GM12878 (cell line): ENCODE results near the gene MPRIP. TPM values are rescaled to one million over a fixed set of nuclear protein-coding genes. Genes with fewer than 3 reads are reported as not detected.

ENCODE experiments used
- ATAC-seq: fragments of 200-7000 bp; cut with Tn5 transposase; 3 replicates; pipeline ENCODE4 v1.9.1; 2020; ENCODE audit warnings: mild to moderate bottlenecking, moderate library complexity
- BruUV-seq: library from RNA; stranded (reverse); fragments of 400-500 nt; replicated peaks from 2 replicates; lab custom pipeline; 2021; lab: Mats Ljungman, UMichigan
- CTCF ChIA-PET: fragments of 300-600 bp; sonication (Branson Sonifier 250); formaldehyde crosslinking; extraction: SDS; loops from one replicate; lab custom pipeline; 2021; ENCODE audit warnings: inconsistent platforms; lab: Yijun Ruan, JAX
- POLR2A ChIA-PET: fragments of 350-600 bp; formaldehyde crosslinking; extraction: SDS; loops from one replicate; lab custom pipeline; 2021; ENCODE audit warnings: inconsistent platforms; lab: Charles Lee
- RAD21 ChIA-PET: fragments of 300-600 bp; sonication (Branson Sonifier 250); formaldehyde crosslinking; loops from one replicate; lab custom pipeline; 2023; ENCODE audit warnings: antibody characterized with exemption; ENCODE audit not compliant: unreplicated experiment; lab: Charles Lee
- SMC1A ChIA-PET: fragments of 300-600 bp; sonication (Branson Sonifier 250); formaldehyde crosslinking; loops from one replicate; lab custom pipeline; 2023; ENCODE audit not compliant: unreplicated experiment, uncharacterized antibody; lab: Charles Lee
- DNase-seq: peaks from one replicate; pipeline ENCODE4 v3.0.0-alpha.2; 2011; ENCODE audit warnings: low read depth, low spot score
- FAIRE-seq: peaks from 3 replicates; lab custom pipeline; 2011; peaks lifted over from hg19 to GRCh38; lab: Jason Lieb, UNC
- H2AFZ ChIP-seq: 2 replicates; pipeline ENCODE4 v1.6.0; 2011; ENCODE audit warnings: low read depth, low read length, control low read depth; ENCODE audit not compliant: control insufficient read depth
- H3K27ac ChIP-seq: 2 replicates; pipeline ENCODE4 v1.5.1; 2011; ENCODE audit warnings: control low read depth; ENCODE audit not compliant: control insufficient read depth, insufficient read depth
- H3K27me3 ChIP-seq, 2 experiments: replicated peaks in 1 of 2; 2 replicates each; pipeline versions ENCODE4 v1.6.0 to v1.6.1; 2011; ENCODE audit warnings: low read length in 1 of 2; ENCODE audit not compliant: control insufficient read depth in 2 of 2, insufficient read depth in 2 of 2
- H3K36me3 ChIP-seq, 2 experiments: 2 replicates each; pipeline ENCODE4 v1.5.1; 2011; ENCODE audit warnings: low read length in 1 of 2; ENCODE audit not compliant: control insufficient read depth in 2 of 2, insufficient read depth in 2 of 2
- H3K4me1 ChIP-seq: 2 replicates; pipeline ENCODE4 v1.6.1; 2011; ENCODE audit warnings: mild to moderate bottlenecking, low read length, moderate library complexity, mixed read lengths; ENCODE audit not compliant: control insufficient read depth, insufficient read depth
- H3K4me2 ChIP-seq: 2 replicates; pipeline ENCODE4 v1.6.0; 2011; ENCODE audit warnings: control low read depth; ENCODE audit not compliant: control insufficient read depth, insufficient read depth
- H3K4me3 ChIP-seq: fragments of 200-600 bp; sonication (generic); 2 replicates; pipeline ENCODE4 v1.5.1; 2016
- H3K79me2 ChIP-seq: 2 replicates; pipeline ENCODE4 v1.6.0; 2011; ENCODE audit warnings: low read length; ENCODE audit not compliant: control insufficient read depth, insufficient read depth
- H3K9ac ChIP-seq: 2 replicates; pipeline ENCODE4 v1.8.0; 2011; ENCODE audit warnings: low read length, control low read depth, mixed read lengths; ENCODE audit not compliant: control insufficient read depth, insufficient read depth
- H3K9me3 ChIP-seq: replicated peaks from 3 replicates; pipeline ENCODE4 v1.5.1; 2011; ENCODE audit warnings: mild to moderate bottlenecking, low read length; ENCODE audit not compliant: control insufficient read depth, insufficient read depth
- H4K20me1 ChIP-seq: 2 replicates; pipeline ENCODE4 v1.6.0; 2011; ENCODE audit not compliant: control insufficient read depth, insufficient read depth
- BMI1 ChIP-seq: fragments of 450-650 bp; IDR thresholded peaks from 2 replicates; pipeline ENCODE4 v1.6.1; 2016; ENCODE audit warnings: mild to moderate bottlenecking, moderate library complexity, borderline replicate concordance
- BRCA1 ChIP-seq: IDR thresholded peaks from 2 replicates; pipeline ENCODE4 v1.6.1; 2011; ENCODE audit warnings: low read depth, low read length, improper control_type of control experiment
- ETV6 ChIP-seq, 2 experiments: fragments of 450-650 bp in 1 of 2; IDR thresholded peaks in 1 of 2; conservative IDR thresholded peaks in 1 of 2; 2 replicates each; pipeline ENCODE4 v1.6.1; 2014; ENCODE audit warnings: antibody characterized with exemption in 1 of 2, borderline replicate concordance in 1 of 2, low read depth in 1 of 2, mild to moderate bottlenecking in 1 of 2, moderate library complexity in 1 of 2
- FOXM1 ChIP-seq: IDR thresholded peaks from 2 replicates; pipeline ENCODE4 v1.6.1; 2012; ENCODE audit warnings: low read depth, mild to moderate bottlenecking, inconsistent platforms, low read length, moderate library complexity
- HDAC6 ChIP-seq: fragments of 200-600 bp; sonication (generic); IDR thresholded peaks from one replicate; pipeline ENCODE4 v1.8.0; 2017; ENCODE audit warnings: antibody characterized with exemption; ENCODE audit not compliant: unreplicated experiment
- KDM1A ChIP-seq: fragments of 200-600 bp; sonication (generic); IDR thresholded peaks from 2 replicates; pipeline ENCODE4 v1.6.1; 2016; ENCODE audit warnings: borderline replicate concordance
- NBN ChIP-seq: fragments of 450-650 bp; IDR thresholded peaks from 2 replicates; pipeline ENCODE4 v1.6.1; 2016
- NFXL1 ChIP-seq: fragments of 450-650 bp; IDR thresholded peaks from 2 replicates; pipeline ENCODE4 v1.6.1; 2017; ENCODE audit warnings: antibody characterized with exemption, mild to moderate bottlenecking, borderline replicate concordance
- PAX5 ChIP-seq: IDR thresholded peaks from 2 replicates; pipeline ENCODE4 v1.6.1; 2011; ENCODE audit warnings: low read depth, low read length, borderline replicate concordance
- POLR2AphosphoS2 ChIP-seq: IDR thresholded peaks from 2 replicates; pipeline ENCODE4 v1.6.1; 2011; ENCODE audit warnings: low read depth, mild to moderate bottlenecking, low read length, improper control_type of control experiment, moderate library complexity
- RB1 ChIP-seq: fragments of 450-650 bp; formaldehyde crosslinking; IDR thresholded peaks from 2 replicates; pipeline ENCODE4 v1.6.1; 2017; ENCODE audit warnings: mild to moderate bottlenecking, borderline replicate concordance
- SMARCA5 ChIP-seq: fragments of 450-650 bp; IDR thresholded peaks from 2 replicates; pipeline ENCODE4 v1.6.1; 2017; ENCODE audit warnings: mild to moderate bottlenecking
- SPI1 ChIP-seq: IDR thresholded peaks from 2 replicates; pipeline ENCODE4 v1.6.1; 2011; ENCODE audit warnings: low read depth, mild to moderate bottlenecking, low read length, moderate library complexity, borderline replicate concordance; ENCODE audit not compliant: insufficient read depth
- SUPT20H ChIP-seq: IDR thresholded peaks from 2 replicates; pipeline ENCODE4 v1.6.1; 2011; ENCODE audit warnings: low read depth, mild to moderate bottlenecking, low read length, moderate library complexity, borderline replicate concordance; ENCODE audit not compliant: control insufficient read depth
- ZNF217 ChIP-seq: fragments of 450-650 bp; IDR thresholded peaks from 2 replicates; pipeline ENCODE4 v1.6.1; 2017; ENCODE audit warnings: antibody characterized with exemption, mild to moderate bottlenecking
- ZNF274 ChIP-seq: IDR thresholded peaks from one replicate; pipeline ENCODE4 v1.8.0; 2011; ENCODE audit not compliant: insufficient read length, insufficient read depth
- ZNF622 ChIP-seq: fragments of 450-650 bp; IDR thresholded peaks from 2 replicates; pipeline ENCODE4 v1.6.1; 2017; ENCODE audit warnings: mild to moderate bottlenecking, inconsistent platforms
- WGBS: methylation state at CpG from one replicate; pipeline ENCODE4 v1.1.6; 2016; ENCODE audit warnings: low lambda C conversion rate; ENCODE audit not compliant: insufficient replicate concordance, insufficient coverage; ENCODE audit errors: missing lambda C conversion rate; 5-methylcytosine and 5-hydroxymethylcytosine counted together
- in situ Hi-C: fragments of 300-500 bp; cut with MboI; formaldehyde crosslinking; loops from 9 replicates; pipeline ENCODE4 v1.14.3; 2018; ENCODE audit warnings: mixed read lengths
- intact Hi-C: fragments of 100-400 bp; cut with micrococcal nuclease; formaldehyde crosslinking; loops from one replicate; pipeline ENCODE4 v1.14.2; 2022; ENCODE audit not compliant: unreplicated experiment
- polyA plus RNA-seq, 11 experiments: library from polyadenylated mRNA; depleted of rRNA in 4 of 11; unstranded in 6 of 11; stranded (reverse) in 5 of 11; fragments of >200 nt; fragmentation: Nextera tagmentation in 4 of 11; fragmentation: Illumina TruSeq in 1 of 11; extraction: Ambion mirVana in 4 of 11; extraction: Trizol in 1 of 11; gene quantifications; 1 replicate in 1 of 11; 2 replicates in 10 of 11; pipeline versions ENCODE4 v1.2.1 to v1.2.3, GENCODE V29; 2011 to 2016; ENCODE audit warnings: inconsistent platforms in 2 of 11, missing spikeins in 2 of 11, low read depth in 1 of 11
- total RNA-seq, 4 experiments: library from RNA; depleted of rRNA in 3 of 4; stranded (reverse); fragments of >200 nt in 3 of 4; fragmentation: Illumina TruSeq in 1 of 4; extraction: Trizol in 1 of 4; gene quantifications; 2 replicates each; pipeline versions ENCODE4 v1.2.1 to v1.2.3, GENCODE V29; 2013 to 2021
- TF ChIP-seq, protein P1 (sequence below): fragments of 450-650 bp; IDR thresholded peaks from 2 replicates; pipeline ENCODE4 v1.6.1; 2016; ENCODE audit warnings: mild to moderate bottlenecking, moderate library complexity, borderline replicate concordance
- TF ChIP-seq, protein P2 (sequence below): fragments of 150-350 bp; IDR thresholded peaks from 2 replicates; pipeline ENCODE4 v1.6.1; 2016; ENCODE audit warnings: low read depth, low read length

The MPRIP gene
- total and polyA plus RNA-seq, 10 of the 15 experiments (the other 5 are each of a cell fraction or from before 2014, with no cell fraction given): 16.5 to 168 (median 71.7) TPM

DNA sequence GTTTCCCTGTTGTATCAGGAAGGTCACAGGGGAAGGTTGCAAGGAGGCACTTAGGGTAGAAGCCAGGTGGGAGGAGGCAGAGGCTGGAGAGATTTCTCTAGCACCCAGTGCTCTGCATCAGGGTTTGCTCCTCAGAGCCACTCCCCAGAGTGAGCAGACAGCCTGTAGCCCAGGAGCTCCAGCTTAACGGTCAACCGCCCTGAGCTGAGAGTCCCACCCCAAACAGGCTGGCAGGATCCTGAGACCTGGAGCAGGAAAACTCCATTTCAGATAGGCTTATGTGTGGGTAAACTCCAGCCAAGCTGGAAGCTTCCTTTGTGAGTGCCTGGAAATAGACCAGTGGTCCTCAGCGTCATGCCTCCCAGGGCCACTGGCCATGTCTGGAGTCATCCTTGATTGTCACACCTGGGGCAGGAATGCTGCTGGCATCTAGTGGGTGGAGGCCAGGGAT lies 37.9 kb downstream of the MPRIP start:
- Histone ChIP-seq H3K4me1 (no peaks in the 10 kb centered on the region), H3K36me3 (peaks cover 18 to 25% of the 10 kb centered on the region in 2 experiments; a peak in 3 of 4 replicates), H3K9ac (no peak overlapping the region), H3K4me2 (no peak overlapping the region), H4K20me1 (no peaks in the 10 kb centered on the region), H3K4me3 (no peak overlapping the region), H3K9me3 (no peaks in the 10 kb centered on the region), H3K79me2 (no peaks in the 10 kb centered on the region), H2AFZ (no peak overlapping the region), H3K27ac (no peak overlapping the region), H3K27me3 (no peaks in the 10 kb centered on the region)
- ChIA-PET RAD21 (no interaction called here), POLR2A (no interaction called here), CTCF (interaction anchor here (0.6 kb wide), 1 partner anchor 357 kb away, joined by 3 read pairs; no protein-coding TSS in a partner anchor), SMC1A (no interaction called here)
- ATAC-seq (no peak), FAIRE-seq (no peak), DNase-seq (no peak)
- BruUV-seq: no TSS peak
- WGBS: 95% methylated on average over 3 of the region's 3 CpGs
- in situ Hi-C loops: no loop called here
- intact Hi-C loops: no loop called here
- no peak for TF ChIP-seq BRCA1
- no peak for TF ChIP-seq KDM1A
- no peak for TF ChIP-seq POLR2AphosphoS2
- no peak for TF ChIP-seq ETV6 (conservative IDR thresholded peaks at IDR 0.05 in 1 of 2, IDR thresholded peaks at IDR 0.05 in 1 of 2; ENCODE audit: borderline replicate concordance in 1 of 2, low read depth in 1 of 2)
- TF ChIP-seq HDAC6: no peak
- TF ChIP-seq SUPT20H: no peak
- no peak for TF ChIP-seq ZNF274
- TF ChIP-seq, protein P1, sequence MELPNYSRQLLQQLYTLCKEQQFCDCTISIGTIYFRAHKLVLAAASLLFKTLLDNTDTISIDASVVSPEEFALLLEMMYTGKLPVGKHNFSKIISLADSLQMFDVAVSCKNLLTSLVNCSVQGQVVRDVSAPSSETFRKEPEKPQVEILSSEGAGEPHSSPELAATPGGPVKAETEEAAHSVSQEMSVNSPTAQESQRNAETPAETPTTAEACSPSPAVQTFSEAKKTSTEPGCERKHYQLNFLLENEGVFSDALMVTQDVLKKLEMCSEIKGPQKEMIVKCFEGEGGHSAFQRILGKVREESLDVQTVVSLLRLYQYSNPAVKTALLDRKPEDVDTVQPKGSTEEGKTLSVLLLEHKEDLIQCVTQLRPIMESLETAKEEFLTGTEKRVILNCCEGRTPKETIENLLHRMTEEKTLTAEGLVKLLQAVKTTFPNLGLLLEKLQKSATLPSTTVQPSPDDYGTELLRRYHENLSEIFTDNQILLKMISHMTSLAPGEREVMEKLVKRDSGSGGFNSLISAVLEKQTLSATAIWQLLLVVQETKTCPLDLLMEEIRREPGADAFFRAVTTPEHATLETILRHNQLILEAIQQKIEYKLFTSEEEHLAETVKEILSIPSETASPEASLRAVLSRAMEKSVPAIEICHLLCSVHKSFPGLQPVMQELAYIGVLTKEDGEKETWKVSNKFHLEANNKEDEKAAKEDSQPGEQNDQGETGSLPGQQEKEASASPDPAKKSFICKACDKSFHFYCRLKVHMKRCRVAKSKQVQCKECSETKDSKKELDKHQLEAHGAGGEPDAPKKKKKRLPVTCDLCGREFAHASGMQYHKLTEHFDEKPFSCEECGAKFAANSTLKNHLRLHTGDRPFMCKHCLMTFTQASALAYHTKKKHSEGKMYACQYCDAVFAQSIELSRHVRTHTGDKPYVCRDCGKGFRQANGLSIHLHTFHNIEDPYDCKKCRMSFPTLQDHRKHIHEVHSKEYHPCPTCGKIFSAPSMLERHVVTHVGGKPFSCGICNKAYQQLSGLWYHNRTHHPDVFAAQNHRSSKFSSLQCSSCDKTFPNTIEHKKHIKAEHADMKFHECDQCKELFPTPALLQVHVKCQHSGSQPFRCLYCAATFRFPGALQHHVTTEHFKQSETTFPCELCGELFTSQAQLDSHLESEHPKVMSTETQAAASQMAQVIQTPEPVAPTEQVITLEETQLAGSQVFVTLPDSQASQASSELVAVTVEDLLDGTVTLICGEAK: no peak
- TF ChIP-seq, protein P2, sequence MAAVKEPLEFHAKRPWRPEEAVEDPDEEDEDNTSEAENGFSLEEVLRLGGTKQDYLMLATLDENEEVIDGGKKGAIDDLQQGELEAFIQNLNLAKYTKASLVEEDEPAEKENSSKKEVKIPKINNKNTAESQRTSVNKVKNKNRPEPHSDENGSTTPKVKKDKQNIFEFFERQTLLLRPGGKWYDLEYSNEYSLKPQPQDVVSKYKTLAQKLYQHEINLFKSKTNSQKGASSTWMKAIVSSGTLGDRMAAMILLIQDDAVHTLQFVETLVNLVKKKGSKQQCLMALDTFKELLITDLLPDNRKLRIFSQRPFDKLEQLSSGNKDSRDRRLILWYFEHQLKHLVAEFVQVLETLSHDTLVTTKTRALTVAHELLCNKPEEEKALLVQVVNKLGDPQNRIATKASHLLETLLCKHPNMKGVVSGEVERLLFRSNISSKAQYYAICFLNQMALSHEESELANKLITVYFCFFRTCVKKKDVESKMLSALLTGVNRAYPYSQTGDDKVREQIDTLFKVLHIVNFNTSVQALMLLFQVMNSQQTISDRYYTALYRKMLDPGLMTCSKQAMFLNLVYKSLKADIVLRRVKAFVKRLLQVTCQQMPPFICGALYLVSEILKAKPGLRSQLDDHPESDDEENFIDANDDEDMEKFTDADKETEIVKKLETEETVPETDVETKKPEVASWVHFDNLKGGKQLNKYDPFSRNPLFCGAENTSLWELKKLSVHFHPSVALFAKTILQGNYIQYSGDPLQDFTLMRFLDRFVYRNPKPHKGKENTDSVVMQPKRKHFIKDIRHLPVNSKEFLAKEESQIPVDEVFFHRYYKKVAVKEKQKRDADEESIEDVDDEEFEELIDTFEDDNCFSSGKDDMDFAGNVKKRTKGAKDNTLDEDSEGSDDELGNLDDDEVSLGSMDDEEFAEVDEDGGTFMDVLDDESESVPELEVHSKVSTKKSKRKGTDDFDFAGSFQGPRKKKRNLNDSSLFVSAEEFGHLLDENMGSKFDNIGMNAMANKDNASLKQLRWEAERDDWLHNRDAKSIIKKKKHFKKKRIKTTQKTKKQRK: no peak
- TF ChIP-seq SMARCA5: no peak
- TF ChIP-seq ZNF622: no peak
- no peak for TF ChIP-seq SPI1
- no peak for TF ChIP-seq PAX5
- no peak for TF ChIP-seq RB1
- TF ChIP-seq FOXM1: no peak
- no peak for TF ChIP-seq BMI1
- no peak for TF ChIP-seq NFXL1
- no peak for TF ChIP-seq ZNF217
- TF ChIP-seq NBN: no peak
